ENCODE data around the gene CDK16.
A peak's percentile ranks its signal among the peaks of the same experiment; 100 is the strongest.

Gene CDK16

GRCh38 chrX:47209508-47210238 is 8.8 kb upstream of the CDK16 start:
- DNase-seq (ENCODE audit: low spot score) = no peak

- DNase-seq (ENCODE audit: low spot score) = no peak
Measured at GRCh38 chrX:47210661-47211425, 7.6 kb upstream of the CDK16 start.

GRCh38 chrX:47212381-47213293 is 5.8 kb upstream of the CDK16 start:
- DNase-seq (ENCODE audit: low spot score) = no peak

- no peak for DNase-seq (ENCODE audit: low spot score)
Measured at GRCh38 chrX:47214435-47215077, 3.9 kb upstream of the CDK16 start.

- DNase-seq (ENCODE audit: low spot score) = no peak
Measured at GRCh38 chrX:47215291-47215900, 3.1 kb upstream of the CDK16 start.

GRCh38 chrX:47216393-47216925 is 2.0 kb upstream of the CDK16 start:
- no peak for DNase-seq (ENCODE audit: low spot score)

GRCh38 chrX:47217121-47217851 is 1.2 kb upstream of the CDK16 start:
- peak; percentile 6 for DNase-seq (ENCODE audit: low spot score)

GRCh38 chrX:47217852-47218279 is 615 bp upstream of the CDK16 start:
- peak; percentile 88 for DNase-seq (ENCODE audit: low spot score)

- DNase-seq (ENCODE audit: low spot score) = peak; percentile 31
Measured at GRCh38 chrX:47218920-47219815, 687 bp downstream of the CDK16 start.

GRCh38 chrX:47221756-47222155 is 3.3 kb downstream of the CDK16 start:
- no peak for DNase-seq (ENCODE audit: low spot score)

- no peak for DNase-seq (ENCODE audit: low spot score)
Measured at GRCh38 chrX:47222751-47223350, 4.4 kb downstream of the CDK16 start.

GRCh38 chrX:47223476-47224250 is 5.2 kb downstream of the CDK16 start:
- no peak for DNase-seq (ENCODE audit: low spot score)

GRCh38 chrX:47224266-47224895 is 5.9 kb downstream of the CDK16 start:
- DNase-seq (ENCODE audit: low spot score) = no peak

GRCh38 chrX:47224896-47225290 is 6.4 kb downstream of the CDK16 start:
- no peak for DNase-seq (ENCODE audit: low spot score)

GRCh38 chrX:47226071-47226470 is 7.6 kb downstream of the CDK16 start:
- DNase-seq (ENCODE audit: low spot score) = no peak

- DNase-seq (ENCODE audit: low spot score) = no peak
Measured at GRCh38 chrX:47226531-47227333, 8.3 kb downstream of the CDK16 start.

- no peak for DNase-seq (ENCODE audit: low spot score)
Measured at GRCh38 chrX:47227334-47227583, 8.8 kb downstream of the CDK16 start.

Measured in hematopoietic multipotent progenitor cell treated with erythropoietin and hydrocortisone succinate and interleukin-3 and kit ligand, for 15 days (in vitro differentiated cells).